Stimulated activated CD4-positive, alpha-beta T cell treated with anti-CD3 and anti-CD28 coated beads, TNF-alpha, amount 100 ng/mL, for 1 hour (primary cell): Measurements from ENCODE around the gene PPP6C.
"Not testable (repeated sequence)": the region's sequence is repeated elsewhere in the genome, so short reads cannot be mapped to it uniquely, and the experiment has no call there.

Experiments used
- DNase-seq, 3 donors: peaks; one replicate each; pipeline ENCODE4 v3.0.0-alpha.2; 2020; ENCODE audit warnings: low read depth in 3 of 3, low spot score in 1 of 3

PPP6C gene

GRCh38 chr9:125189361-125190289 lies at the start of gene PPP6C:
Gene PPP6C, minus strand, starts transcription at chr9:125189803. Its CDS starts 85 bp downstream, at chr9:125189718.
- peak; percentile 90 to 94 (median 92) for DNase-seq

GRCh38 chr9:125238915-125239446 lies 49.4 kb upstream of the PPP6C start:
- no peak for DNase-seq

DNA sequence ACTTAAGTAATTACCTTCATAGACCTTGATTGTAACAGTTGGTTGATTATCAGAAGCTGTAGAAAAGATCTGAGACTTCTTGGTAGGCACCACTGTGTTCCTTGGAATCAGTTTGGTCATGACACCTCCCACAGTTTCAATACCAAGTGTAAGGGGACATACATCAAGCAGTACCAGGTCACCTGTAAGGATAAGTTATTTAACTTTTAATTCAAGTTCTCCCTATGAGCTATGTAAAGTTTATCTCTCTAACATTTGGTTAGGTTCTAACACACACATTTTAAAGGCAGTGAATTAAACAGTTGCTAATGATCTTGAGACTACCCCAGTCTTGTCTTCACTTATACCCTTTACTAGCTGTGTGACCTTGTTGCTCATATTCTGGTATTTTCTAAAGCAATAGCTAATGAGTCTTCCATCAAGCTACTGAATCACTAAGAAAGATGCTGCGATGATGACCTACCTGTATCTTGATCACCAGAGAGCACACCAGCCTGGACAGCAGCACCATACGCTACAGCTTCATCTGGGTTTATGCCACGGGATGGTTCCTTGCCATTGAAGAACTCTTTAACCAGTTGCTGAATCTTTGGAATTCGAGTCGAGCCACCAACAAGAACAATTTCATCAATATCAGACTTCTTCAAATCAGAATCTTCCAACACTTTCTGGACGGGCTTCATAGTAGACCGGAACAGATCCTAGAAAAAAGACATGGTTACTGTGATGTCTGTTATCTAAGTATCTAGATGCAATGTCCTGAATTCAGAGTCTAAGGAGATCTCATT lies 48.7 kb upstream of the PPP6C start:
- DNase-seq = no peak

- not testable (repeated sequence) for DNase-seq
Measured at GRCh38 chr9:125236520-125237159, 47.0 kb upstream of the PPP6C start.

DNA sequence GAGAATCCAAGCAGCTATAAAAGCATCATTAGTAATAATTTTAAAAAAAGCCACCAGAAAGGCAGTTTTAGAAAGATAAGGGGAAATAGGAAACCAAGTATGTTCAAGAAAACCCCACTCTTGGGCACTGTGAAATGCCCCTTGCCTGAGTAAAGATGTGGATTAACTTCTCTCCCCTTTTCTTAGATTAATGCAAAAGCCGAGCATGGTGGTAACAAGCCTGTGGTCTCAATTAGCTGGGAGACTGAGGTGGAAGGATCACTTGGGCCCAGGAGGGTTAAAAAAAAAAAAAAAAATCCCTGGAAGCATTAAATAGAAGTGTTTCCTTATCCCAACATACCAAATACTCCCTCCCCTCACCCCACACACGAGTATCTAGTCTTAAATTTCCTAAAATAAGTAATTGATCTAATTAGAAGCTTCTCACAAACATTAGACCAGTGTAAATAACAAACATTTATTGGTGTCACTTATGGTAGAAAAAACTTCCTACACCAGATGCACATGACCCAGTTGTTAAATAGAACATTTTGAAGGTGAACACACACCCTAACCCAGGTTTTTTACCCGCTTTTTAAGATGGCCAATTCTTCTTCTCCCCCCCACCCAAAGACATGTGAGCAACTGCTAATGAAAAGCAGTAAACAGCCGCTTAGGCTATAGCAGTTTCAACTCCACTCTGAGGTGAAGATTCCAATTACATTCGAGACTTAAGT lies 46.4 kb upstream of the PPP6C start:
- no peak for DNase-seq

GRCh38 chr9:125234099-125234498 lies 44.5 kb upstream of the PPP6C start:
- DNase-seq = not testable (repeated sequence)

DNA sequence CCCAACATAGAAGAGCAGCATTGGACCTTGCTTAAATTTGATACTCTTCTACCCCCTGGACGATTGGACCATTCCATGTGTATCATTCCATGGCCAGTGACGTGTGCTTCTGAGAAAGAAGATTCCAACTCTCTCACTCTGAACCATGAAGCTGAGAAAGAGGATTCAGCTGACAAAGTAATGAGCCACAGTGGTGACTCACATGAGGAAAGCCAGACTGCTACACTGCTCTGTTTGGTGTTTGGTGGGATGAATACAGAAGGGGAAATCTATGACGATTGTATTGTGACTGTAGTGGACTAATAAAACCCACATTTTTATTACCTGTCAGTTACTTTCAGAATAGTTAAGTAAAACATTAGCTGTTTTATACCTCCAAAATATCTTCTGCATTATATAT lies 44.1 kb upstream of the PPP6C start:
- no peak for DNase-seq

DNA sequence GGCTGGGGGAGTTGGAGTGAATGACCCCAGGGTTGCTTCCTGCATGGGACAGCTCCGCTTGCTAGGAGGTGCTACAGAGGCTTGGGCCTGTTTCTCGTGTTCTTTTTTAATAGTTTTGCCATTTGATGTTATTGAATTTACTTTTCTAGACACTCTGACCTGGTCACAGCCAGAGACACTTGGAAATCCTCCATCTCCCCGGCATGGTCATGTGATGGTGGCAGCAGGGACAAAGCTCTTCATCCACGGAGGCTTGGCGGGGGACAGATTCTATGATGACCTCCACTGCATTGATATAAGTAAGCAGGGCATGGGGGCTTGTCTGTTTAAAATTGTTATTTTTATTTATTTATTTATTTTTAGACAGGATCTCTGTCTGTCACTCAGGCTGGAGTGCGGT lies 38.2 kb upstream of the PPP6C start:
- no peak for DNase-seq

- DNase-seq = not testable (repeated sequence)
Measured at GRCh38 chr9:125224858-125225257, 35.3 kb upstream of the PPP6C start.

DNA sequence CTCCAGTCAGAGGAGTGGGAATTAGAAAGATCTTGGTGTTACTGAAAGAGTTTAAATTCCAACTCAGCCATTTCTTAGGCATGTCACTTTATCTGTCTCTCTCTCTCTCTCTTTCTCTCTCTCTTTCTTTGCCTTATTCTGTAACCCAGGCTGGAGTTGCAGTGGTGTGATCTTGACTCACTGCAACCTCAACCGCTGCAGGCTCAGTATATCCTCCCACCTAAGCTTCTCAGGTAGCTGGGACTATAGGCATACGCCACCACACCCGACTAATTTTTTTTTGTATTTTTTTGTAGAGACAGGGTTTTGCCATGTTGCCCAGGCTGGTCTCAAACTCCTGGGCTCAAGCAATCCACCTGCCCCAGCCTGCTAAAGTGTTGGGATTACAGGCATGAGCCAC lies 29.0 kb upstream of the PPP6C start:
- DNase-seq = no peak

DNA sequence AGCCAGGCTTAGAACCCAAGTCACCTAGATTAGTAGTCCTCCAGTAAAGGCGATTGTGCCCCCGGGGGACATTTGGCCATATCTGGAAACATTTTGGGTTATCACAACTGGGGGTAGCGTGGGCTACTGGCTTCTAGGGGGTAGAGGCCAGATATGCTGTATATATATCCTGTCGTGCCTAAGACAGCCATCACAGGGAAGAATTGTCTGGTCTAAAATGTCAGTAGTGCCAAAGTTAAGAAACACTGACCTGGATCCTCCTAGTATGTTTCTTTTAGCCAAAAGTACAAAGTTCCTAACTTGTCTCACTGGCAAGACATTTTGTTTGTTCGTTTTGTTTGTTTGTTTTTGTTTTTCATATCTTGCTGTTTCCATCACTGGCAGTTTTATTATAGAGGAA lies 24.6 kb upstream of the PPP6C start:
- DNase-seq = no peak

DNA sequence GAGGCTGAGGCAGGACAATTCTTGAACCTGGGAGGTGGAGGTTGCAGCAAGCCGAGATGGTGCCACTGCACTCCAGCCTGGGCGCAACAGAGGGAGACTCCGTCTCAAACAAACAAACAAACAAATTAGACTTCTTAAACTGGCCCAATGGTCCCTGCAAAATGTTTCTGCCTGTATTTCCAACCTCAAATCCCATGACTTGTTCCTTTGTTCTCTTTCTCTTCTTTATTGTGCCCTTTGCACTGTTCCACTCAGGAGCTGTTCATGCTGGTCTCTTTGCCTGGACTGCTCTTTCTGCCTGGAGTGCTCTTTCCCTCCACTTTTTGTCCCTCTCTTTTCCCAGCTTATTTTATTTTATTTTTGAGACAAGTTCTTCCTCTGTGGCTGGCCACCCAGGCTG lies 14.9 kb upstream of the PPP6C start:
- no peak for DNase-seq

DNA sequence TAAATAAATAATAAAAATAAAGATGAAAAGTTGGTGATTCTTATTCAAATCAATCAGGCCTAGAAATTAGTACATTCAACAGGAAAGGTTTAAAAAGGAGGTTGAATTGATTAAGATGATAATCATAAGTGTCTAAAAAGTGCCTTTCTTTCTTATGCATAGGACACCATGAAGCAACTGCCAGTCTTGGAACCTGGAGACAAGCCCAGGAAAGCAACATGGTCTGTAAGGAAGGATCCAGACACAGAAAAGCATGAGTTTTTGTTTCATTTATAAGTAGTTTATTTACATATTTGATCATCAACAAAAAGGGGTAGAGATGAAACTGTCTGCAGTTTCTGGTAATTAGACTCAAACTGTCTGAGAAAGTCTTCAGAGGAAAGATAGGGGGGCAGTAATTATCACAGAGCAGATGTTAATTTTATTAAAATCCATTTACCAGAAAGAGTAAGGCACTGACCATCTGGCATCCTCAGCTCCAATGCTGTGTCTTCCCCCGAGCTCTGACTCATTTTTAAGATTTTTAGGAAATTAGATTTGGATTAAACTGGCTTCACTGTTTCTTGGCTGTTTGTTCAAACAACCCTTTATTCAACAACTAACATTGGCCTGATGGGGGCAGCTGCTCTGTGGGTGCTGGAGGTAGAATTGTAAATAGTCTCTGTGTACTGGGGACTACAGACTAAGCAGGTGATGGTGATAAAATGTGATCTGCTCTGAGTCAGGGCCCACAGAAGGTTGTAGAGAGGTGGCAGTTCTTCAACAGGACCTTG lies 13.4 kb upstream of the PPP6C start:
- DNase-seq = no peak

GRCh38 chr9:125200216-125201047 lies 10.8 kb upstream of the PPP6C start, which contains the start of gene RABEPK:
Gene RABEPK, plus strand, starts transcription at chr9:125200542. Its CDS starts 2,472 bp downstream, at chr9:125203014.
- peak; percentile 68 to 91 (median 70) for DNase-seq

DNA sequence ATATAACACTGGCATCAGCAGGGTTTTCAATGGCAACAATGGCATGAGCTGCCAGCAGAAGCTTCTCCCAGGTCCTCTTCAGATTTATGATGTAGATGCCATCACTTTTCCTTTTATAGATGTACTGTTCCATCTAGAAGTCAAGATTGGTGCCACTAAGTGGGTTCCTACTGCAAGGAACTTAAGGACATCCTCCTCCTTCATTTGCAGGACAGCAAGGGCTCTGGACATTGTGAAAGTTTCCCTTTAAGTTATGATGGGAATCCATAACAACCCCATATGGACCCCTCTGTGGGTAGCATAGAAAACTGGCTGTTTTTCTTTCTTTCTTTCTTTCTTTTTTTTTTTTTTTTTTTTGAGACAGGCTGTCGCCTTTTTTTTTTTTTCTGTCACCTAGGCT lies 6.0 kb upstream of the PPP6C start:
- not testable (repeated sequence) for DNase-seq

DNA sequence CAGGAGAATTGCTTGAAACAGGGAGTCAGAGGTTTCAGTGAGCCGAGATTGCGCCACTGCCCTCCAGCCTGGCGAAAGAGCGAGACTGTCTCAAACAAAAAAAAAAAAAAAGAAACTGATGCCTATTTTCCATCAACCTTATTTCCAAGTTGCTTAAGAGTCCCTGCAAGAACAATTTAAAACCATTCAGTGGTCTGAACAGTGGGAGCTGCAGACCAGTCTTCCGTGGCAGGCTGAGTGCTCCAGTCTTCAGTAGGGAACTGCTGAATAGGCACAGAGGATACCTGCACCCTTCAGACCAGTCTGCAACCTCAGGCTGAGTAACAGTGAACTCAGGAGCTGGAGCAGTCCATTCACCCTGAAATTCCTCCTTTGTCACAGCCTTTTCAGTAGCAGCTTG lies 4.9 kb upstream of the PPP6C start:
- DNase-seq = not testable (repeated sequence)

GRCh38 chr9:125190361-125190801 lies 778 bp upstream of the PPP6C start:
- DNase-seq = no peak

DNA sequence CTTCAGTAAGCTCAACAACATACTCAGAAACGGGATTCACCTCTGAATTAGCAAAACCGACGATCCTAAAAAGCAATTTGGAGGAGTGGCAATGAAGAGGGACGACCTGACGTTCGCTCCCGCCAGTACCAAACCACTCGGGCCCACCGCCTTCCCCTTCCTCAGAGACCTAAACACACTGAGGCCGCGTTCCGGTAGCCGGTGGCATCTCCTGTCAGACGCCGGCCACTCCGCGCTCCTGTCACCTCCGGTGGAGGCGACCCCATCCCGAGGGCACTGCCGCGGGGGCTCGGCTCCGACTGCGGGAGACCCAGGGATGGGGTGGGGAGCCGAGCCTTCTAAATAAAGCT lies 617 bp downstream of the PPP6C start:
- DNase-seq = peak in 1 of 3 donors; percentile 14

DNA sequence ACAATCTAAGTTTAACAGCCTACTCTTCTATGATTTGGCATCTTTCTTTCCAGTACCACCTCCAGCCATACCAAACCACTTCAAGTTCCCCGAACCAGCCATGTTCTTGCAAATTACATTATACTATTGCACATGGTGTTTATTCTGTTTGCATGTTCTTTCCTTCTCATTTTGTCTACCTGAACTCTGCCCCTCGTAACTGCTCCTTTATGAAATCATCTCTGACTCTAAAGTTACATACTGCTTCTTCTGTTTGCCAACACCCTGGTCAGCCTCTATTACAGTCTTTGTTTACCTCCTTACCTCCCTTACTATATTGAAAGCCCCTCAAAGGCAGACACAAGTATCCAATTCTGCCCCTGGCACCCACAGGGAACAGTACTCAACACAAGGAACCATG lies 6.0 kb downstream of the PPP6C start:
- no peak for DNase-seq
